Choroid plexus epithelial cell (primary cell): ENCODE measurements around the gene CLTRN.

Experiments
- DNase-seq: peaks from one replicate; pipeline ENCODE4 v3.0.0-alpha.2; 2010; ENCODE audit warnings: low read depth
- H3K4me3 ChIP-seq: 2 replicates; pipeline ENCODE4 v1.5.1; 2011; ENCODE audit warnings: low read depth, mild to moderate bottlenecking, control low read depth, low read length, moderate library complexity
- TF ChIP-seq, protein P1 (sequence below): conservative IDR thresholded peaks from 2 replicates; pipeline ENCODE4 v1.5.1; 2011; ENCODE audit warnings: low read depth, mild to moderate bottlenecking, control low read depth, inconsistent platforms, low read length, moderate library complexity

The CLTRN gene

DNA sequence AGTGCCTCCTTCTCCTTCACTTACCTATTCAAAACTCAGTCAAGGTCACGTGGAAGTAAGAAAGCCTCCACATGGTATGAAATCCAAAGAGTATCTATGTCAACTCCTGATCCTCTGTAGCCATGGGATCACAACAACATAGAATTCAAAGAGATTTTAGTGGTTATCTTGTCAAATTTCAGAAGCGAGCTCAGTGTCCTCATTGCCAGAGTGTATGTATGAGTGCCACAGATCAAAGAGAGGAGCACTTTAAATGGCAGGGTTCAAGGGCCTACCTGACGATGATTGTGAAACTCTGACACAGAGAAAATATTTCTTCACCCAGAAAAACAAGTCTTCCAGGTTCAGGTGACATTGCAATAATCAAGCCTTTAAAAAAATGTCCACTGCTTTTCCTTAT lies 62.7 kb downstream of the CLTRN start:
- H3K4me3 ChIP-seq: no peak overlapping the region
- TF ChIP-seq, protein P1, sequence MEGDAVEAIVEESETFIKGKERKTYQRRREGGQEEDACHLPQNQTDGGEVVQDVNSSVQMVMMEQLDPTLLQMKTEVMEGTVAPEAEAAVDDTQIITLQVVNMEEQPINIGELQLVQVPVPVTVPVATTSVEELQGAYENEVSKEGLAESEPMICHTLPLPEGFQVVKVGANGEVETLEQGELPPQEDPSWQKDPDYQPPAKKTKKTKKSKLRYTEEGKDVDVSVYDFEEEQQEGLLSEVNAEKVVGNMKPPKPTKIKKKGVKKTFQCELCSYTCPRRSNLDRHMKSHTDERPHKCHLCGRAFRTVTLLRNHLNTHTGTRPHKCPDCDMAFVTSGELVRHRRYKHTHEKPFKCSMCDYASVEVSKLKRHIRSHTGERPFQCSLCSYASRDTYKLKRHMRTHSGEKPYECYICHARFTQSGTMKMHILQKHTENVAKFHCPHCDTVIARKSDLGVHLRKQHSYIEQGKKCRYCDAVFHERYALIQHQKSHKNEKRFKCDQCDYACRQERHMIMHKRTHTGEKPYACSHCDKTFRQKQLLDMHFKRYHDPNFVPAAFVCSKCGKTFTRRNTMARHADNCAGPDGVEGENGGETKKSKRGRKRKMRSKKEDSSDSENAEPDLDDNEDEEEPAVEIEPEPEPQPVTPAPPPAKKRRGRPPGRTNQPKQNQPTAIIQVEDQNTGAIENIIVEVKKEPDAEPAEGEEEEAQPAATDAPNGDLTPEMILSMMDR: no peak

DNA sequence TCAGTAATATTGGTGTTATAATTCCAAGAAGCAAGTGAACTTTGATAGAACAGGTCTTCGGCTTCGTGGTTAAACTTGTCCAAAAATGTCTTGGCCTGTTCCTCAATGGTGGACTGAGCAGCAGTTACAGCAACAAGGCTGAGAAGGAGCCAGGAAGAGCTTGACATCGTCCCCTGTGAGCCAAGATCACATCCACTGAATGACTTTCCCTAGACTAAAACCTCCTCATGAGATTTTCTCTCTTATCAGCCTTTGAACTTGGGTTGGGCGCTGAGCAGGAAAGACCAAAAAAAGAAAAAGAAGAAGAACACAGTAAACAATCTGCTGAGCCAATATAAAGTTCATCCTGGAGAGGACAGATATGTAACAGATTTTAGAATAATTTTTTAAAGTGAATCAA lies 63.9 kb downstream of the CLTRN start, which contains the start of gene ACE2:
ACE2 (minus strand) TSS at position 216 of the 400 bp plus-strand sequence; CDS start at position 167, 49 bp downstream.
- TF ChIP-seq, protein P1: no peak
- no peak within 1 kb of the TSS for H3K4me3 ChIP-seq
- DNase-seq: no peak

More for the DNA sequence above, 62.7 kb downstream of the CLTRN start:
- DNase-seq: no peak

DNA sequence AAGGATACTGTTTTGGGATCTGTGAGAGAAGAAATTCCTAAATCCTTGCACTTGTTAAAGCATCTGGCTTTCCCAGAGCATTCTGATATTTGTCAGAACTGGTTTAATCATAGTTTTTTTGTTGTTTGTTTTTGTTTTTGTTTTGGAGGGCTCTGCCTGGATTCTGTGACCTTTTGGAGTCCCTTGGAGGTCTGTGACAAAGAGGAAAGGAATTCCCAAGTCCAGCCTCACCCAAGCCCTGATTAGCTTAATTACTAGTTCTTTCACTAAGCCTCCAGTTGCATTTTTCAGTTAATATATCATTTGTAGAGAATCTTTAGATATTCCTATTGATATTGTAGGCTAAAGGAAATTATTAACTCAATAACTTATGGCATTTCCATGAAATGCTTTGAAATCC lies 64.6 kb downstream of the CLTRN start:
- no peak overlapping the region for H3K4me3 ChIP-seq
- no peak for DNase-seq
- TF ChIP-seq, protein P1: no peak

GRCh38 chrX:15599461-15599860 lies 65.1 kb downstream of the CLTRN start:
- DNase-seq: no peak
- no peak overlapping the region for H3K4me3 ChIP-seq
- TF ChIP-seq, protein P1: no peak

- TF ChIP-seq, protein P1: no peak
Measured at GRCh38 chrX:15598026-15598425, 66.6 kb downstream of the CLTRN start.

GRCh38 chrX:15594371-15594770 lies 70.2 kb downstream of the CLTRN start:
- no peak overlapping the region for H3K4me3 ChIP-seq
- DNase-seq: no peak
- TF ChIP-seq, protein P1: peak; percentile 21

More at GRCh38 chrX:15598026-15598425, 66.6 kb downstream of the CLTRN start:
- H3K4me3 ChIP-seq: no peak overlapping the region
- DNase-seq: no peak
